NCI-H1105 (cell line): Measurements from ENCODE around the gene TMTC2.
"Not testable (repeated sequence)": the region's sequence is repeated elsewhere in the genome, so short reads cannot be mapped to it uniquely, and the experiment has no call there.

Experiments used
- DNase-seq: peaks from one replicate; lab custom pipeline; 2025; lab: John Stamatoyannopoulos, UW

The TMTC2 gene

DNA sequence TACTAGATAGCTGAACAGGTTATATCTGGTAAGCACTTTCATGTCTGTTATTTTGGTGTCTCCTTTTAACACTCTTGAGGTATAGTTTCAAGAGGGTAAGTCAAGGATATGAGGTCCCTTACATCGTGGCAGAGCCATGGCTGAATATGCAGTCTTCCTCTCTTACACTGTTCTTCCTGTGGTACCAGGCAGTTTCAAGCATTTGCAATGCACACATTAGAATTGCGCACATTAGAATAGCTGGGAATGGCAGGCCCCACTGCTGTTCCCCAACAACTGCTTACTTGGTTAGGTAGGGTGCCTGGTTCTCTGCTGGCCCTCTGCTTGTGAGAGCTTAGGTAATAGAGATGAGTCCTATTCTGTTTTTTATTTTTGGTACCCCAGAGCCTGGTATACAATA is 41.2 kb downstream of the TMTC2 start:
- no peak for DNase-seq

- no peak for DNase-seq
These were observed 42.0 kb downstream of the TMTC2 start for GRCh38 chr12:82728710-82729109.

DNA sequence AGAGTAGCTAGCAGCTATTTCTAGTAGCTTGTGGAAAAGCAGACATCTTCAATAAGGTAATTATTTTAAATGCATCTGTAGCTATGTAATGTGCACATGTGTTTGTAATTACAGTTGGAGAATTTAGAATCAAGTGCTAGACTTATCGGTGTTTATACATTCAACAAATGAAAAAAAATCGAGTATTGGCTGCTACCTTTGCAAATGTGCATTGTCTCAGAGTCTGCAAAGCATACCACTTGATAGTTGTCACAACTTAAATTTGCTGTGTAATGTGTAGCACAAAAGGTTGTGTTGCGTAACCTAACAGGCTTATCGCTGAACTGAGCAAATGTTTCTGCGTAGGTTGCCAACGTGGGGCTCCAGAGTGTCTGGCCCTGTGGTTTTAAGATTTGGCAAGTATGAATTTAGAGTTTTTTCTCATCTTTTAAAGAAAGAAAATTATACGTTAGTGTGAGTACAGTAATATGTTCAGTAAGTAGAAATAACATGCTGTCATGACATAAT is 44.3 kb downstream of the TMTC2 start:
- DNase-seq = no peak

DNA sequence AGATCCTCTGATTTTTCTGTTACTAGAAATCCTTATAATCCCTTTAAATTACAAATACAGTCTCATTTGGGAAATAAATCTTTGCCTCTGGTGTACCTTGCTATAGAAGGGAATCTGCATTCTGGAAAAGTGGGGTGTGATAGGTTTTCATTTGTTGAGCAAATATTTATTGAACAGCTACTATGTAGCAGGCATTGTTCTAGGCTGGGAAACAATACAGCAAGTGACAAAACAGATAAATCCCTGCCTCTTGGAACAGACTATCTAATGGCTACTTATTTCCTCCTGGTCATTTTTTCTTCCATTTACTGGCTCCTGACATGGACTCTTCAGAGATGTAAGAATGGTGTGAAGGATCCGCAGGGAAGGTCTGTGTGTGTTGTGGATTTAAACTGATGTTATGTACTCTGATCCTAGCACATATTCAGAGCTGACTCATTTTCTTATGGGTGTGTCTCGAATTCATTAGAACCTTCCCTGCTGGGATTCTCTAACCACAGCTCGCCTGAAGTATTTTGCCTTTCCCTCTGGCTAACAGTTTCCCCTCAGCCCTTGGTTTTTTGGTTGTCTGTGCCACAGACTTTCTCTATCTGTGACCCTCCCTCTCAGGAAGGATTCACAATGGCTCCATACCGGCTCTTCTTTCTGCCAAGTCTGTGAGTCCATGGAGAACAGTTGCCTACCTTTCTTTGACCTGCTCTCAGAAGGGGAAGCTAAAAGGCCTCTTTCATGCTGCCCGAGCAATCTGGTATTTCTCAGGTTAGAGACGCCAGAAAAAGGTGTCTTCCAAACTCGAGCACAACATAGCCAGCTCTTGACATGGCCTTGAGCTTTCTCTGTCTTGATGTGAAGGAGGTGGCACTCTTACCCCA is 53.7 kb downstream of the TMTC2 start:
- DNase-seq = no peak

DNA sequence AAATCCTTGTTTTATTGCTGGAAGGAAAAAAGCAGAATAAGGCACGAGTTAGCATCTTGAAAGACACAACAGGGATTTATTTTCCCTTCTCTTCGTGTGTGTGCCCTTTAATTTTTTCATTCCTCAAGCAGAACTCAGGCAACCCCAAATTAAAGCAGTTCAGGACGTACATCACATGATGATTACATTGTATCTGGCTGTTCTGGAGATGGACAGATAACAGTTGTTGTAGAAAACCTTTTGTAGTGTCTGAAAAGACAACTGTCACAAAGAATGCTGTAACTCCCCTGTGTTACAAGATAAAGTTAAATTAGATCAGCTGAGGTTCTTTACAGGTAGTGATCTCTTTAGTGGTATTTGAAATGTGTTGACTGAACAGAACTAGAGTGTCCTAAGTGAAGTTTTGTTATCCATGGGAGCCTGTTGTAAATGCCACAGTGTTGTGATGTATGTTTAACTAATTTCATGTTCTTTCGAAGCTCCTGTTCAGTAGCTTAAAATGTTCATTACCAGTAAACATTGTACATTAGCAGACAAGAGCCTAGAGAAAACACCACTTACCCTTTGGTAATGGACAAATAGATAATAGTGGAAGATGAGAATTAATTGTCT is 58.5 kb downstream of the TMTC2 start:
- DNase-seq = no peak

GRCh38 chr12:82745807-82746206 is 59.1 kb downstream of the TMTC2 start:
- no peak for DNase-seq

DNA sequence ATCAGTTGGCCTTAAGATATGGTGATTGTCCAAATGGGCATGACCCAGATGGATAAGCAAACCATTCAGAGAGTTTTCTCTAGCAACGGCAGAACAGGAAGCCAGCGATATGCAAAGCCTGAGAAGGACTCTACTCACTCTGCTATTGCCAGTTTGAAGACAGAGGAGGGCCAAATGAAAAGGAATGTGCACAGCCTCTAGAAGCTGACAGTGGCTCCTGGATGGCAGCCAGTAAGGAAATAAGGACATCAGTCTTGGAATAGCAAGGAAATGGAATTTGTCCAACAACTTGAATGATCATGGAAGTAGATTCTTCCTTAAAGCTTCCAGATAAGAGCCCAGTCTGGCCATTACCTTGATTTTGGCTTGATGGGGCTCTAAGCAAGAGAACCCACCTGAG is 60.0 kb downstream of the TMTC2 start:
- no peak for DNase-seq

DNA sequence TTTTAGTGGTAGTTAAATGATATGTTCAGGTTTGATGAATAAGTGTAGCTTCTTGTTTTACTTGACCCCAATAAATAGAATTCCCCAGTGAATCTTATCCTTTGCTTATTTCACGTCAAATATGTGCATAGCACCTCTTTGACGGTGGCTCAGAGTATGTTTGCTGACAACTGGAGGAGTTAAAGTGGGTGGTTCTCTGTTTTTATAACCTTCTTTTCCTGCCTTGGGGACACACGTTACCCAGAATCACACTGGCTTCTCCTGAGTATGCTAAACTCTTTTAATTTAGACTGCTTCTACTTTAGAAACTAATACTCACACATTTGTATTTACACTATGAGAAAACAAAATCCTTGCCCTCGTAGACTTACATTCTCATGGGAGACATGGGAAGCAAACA is 62.3 kb downstream of the TMTC2 start:
- no peak for DNase-seq

DNA sequence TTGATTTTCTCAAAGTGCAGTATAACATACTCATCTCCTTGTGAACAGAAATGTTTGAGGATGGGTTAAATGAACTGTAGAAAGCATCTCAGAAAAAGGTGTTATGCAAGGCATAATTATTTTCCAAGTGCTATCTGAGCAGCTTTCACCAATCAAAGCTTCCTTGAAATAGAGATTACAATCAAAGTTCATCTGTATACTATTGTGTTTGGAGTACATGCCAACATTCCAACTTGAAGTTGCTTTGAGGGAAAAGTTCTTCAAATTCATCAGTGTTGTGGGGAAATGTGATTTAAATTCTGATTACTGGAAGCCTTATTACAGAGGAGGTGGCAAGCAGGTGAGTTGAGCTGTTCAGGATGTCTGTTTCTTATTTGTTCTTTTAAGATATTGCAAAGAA is 68.2 kb downstream of the TMTC2 start:
- DNase-seq = no peak

DNA sequence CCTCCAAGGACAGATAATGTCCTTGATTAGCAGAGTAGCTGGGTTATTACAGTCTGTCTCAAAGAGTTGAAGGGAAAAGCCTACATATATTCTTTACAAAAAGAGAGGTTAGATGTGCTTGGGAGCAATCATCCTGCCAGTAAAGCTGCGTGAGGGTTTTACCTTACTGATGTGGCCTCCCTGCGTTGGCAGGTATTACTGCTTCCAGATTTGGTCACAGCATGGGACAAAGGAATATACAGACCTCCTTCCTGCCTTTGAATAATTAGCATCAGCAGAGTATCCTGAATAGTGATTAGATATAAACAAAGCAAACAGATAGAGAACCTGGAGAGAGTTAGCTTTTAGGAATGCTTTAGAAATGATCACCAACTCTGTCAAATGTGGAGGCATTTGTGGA is 69.6 kb downstream of the TMTC2 start:
- DNase-seq = no peak

DNA sequence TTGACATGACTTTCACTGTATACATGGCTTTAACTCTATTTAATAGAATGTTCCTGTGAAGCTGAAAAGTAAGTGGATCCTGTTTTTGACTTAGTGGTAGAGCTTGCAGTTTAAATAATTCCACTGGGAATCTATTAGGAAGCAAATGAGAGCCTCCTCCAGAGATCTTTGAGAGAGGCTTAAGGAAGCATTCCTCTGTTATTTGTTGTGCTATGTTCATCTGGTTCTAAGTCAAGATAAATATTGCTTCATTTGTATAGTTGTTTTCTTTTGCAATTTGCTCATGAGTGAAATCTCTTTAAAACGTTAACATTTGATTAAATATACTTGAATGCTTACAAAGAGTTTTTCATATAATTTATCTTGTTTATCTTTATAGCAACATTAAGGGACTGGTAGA is 70.4 kb downstream of the TMTC2 start:
- DNase-seq = no peak

DNA sequence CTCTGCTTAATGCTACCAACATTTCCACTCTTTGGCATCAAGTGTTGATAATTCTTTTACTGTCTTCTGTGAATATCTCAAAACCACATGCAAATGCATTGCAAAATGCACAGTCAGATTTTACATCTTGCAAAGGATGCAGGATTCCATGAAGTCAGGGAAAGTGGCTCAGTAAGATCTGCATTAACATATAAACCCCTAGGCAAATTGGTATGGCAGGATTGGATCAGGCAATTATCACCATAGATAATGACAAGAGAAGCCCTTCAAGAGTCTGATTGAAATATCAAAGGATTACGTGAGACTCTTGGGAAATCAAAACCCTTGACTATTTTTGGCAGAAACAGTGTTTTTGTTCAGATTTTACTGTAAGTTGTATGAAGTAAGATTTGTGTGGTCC is 71.0 kb downstream of the TMTC2 start:
- no peak for DNase-seq

- peak; percentile 13 for DNase-seq
These were observed 72.1 kb downstream of the TMTC2 start for GRCh38 chr12:82758749-82759330.

DNA sequence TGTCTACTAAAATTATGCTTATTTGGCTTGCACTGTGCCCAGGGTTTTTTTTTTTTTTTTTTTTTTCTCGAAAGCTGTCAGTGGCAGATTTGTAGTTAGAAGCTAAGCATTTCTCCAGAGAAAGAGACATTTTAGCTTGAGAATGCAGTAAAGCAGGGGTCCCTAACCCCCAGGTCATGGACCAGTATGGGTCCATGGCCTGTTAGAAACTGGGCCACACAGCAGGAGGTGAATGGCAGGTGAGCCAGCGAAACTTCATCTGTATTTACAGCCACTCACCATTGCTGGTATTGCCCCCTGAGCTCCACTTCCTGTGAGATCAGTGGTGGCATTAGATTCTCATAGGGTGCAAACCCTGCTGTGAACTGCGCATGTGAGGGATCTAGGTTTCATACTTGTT is 73.7 kb downstream of the TMTC2 start:
- no peak for DNase-seq

DNA sequence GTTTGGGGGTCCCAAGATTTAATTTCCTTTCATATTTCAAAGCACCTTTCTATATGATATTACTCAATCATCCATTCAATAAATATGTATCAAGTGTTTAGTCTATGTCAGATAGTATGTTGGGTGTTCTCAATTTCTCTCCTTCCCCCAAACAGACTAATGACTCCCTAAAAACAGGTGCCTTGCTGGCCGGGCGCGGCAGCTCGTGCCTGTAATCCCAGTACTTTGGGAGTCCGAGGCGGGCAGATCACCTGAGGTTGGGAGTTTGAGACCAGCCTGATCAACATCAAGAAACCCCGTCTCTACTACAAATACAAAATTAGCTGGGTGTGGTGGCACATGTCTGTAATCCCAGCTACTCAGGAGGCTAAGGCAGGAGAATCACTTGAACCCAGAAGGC is 78.5 kb downstream of the TMTC2 start:
- DNase-seq = not testable (repeated sequence)

GRCh38 chr12:82765971-82766705 is 79.4 kb downstream of the TMTC2 start:
- no peak for DNase-seq

DNA sequence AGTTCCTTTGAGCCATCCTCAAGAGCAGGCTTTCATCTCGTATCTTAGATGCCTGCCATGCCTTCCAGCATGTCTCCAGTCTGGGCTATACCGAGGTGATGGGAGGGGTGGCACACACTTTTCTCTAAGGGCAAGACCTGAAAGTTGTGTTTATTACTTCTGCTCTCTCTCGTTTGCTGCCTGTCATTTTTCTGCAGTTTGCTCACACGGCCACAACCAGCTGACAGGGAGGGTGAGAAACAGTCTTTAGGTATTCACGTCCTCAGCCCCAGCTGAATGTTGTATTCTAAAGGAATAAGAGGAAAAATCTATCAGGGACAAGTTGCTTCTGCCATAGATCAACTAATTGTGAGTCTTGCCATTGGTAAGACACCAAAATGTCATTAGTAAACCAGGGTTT is 88.0 kb downstream of the TMTC2 start:
- no peak for DNase-seq

DNA sequence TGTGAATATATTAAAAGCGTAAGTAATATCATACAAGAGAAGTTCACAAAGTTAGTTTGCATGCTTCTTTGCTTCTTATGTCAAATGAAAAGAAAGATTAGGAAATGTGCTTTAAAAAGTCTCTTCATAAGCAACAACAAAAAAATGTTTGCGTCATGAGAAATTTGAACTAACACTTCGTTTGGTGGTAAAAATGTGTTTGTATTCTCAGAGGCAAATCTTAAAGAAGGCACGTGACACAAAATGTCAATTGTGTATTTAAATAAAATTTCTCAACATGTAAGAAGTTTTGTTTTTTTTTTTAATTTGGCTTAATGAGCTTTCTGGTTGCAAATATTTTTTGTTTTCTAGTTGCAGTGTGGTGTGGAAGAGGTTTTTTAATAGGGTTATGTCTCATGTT is 93.8 kb downstream of the TMTC2 start:
- no peak for DNase-seq

DNA sequence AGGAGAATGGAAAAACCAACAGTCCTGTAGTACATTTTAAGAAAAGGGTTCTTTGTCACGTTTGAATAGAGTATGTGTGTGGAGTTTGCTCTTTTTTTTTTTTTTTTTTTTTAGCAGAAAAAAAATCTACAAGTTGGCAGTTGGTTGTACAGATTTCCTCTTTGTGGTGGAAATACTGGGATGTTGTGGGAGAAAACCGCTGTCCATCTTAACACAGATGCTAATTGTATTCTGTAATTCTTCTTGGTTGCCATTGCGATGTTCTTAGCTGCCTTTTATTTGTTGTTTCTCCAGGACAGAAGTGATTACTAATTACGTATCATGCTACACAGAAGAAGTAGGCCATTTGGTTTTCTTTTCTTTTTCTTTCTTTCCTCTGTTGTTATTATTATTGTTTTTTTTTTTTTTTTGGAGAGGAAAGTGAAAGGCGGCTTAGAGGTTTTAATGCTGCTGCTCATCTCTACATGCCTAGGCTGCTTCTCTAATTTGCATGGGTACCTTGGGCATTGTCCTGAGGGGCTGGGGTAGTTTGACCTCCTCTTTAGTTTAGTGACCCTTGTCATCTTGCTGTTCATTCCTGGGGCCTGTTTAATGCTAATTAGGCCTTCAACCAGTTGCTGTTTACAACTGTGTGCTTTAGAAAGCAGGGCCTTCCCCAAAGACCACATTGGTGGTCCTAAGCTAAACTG is 94.7 kb downstream of the TMTC2 start:
- no peak for DNase-seq

GRCh38 chr12:82783435-82783834 is 96.7 kb downstream of the TMTC2 start:
- DNase-seq = no peak

DNA sequence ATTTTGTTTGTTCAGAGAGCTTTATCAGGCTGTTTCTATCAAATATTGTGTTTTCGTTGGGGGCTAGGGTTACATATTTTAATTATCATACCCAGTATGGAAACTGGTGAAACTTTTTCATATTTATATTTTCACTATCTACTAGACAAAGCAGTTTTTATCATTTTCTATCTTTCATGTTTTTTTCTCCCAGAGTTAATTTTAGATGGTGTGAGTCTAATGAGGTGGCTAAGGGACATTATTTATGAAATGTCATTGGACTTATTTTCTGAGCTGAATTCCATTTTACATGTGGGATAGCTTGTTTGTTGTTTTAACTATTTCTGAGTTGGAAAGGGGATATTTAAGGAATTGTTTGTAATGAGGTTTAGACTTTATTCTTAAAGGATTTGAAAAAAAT is 100.3 kb downstream of the TMTC2 start:
- DNase-seq = no peak

- no peak for DNase-seq
These were observed 101.9 kb downstream of the TMTC2 start for GRCh38 chr12:82788594-82788993.
